ENCODE data around the gene MTM1.
A peak's percentile ranks its signal among the peaks of the same experiment; 100 is the strongest.

Gene MTM1

DNA sequence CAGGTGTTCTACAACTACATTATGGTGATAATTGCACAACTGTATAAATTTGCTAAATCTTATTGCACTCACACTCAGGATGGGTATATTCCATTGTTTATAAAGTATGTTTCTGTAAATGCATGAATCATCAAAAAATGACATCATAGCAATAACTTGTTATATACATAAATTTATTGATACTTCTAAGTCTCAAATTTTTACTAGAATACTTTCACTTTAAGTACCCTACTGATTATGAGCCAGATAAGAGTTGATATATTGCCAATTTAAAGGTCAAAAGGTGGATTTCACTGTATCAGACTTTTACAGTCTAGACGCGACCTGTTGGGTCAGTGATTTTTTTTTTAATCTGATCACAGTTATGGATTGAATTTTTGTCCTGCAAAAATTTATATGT is 87.4 kb downstream of the MTM1 start:
- DNase-seq (ENCODE audit: low read depth in 2 of 2, low spot score in 1 of 2): no peak

DNA sequence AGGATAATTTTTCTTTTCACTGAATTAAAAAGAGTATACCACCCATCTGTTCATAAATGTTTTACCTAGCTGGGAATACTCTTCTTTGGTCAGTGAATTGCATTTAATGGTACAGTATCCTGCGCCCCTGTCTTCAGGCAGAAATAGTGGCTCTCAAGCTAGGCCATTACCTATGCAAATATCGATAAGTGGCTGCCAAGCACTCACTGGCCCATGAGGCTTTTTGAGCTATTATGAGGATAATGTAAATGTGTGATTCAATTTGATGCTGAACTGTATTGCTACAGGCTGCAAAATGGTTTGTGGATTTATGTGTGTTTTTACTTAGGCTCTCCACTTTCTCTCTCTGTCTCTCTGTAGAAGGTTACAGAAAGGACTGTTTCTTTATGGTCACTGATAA is 94.7 kb downstream of the MTM1 start:
- DNase-seq (ENCODE audit: low read depth in 2 of 2, low spot score in 1 of 2): no peak

DNA sequence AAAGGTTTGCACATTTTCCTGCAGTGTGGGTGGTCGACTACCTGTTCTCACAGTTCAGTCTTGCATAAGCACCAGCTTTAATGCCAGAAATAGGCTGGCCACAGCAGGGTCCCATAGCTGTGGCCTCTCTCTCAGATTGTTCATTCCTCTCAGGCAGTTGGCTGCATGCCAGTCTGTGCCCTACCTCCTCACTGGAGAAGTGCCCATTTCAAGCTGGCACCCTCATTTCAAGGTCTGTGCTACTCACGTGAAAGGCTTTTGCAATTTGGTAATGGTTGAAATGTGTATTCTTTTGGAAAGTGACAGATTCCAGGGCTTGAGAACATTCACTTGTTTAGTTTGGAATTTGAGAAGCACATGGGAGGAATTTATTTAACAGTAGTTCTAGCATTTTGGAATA is 95.9 kb downstream of the MTM1 start:
- DNase-seq (ENCODE audit: low read depth in 2 of 2, low spot score in 1 of 2): no peak

DNA sequence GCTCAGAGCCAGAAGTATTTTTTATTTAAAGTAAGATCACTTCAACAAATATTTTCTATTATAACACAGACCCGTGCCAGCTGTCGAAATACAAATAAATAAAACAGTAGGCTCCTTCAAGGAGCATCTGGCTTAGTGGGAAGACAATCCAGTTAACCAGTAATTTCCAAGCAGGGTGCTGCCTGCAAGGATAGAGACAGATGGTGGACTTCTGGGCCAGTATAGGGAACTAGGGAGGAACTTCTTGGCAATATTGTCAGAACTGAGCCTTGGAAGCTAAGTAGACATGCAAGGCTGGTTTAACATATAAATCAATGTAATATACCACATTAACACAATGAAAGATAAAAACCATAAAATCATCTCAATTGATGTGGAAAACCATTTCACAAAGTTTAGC is 107.8 kb downstream of the MTM1 start:
- DNase-seq (ENCODE audit: low read depth in 2 of 2, low spot score in 1 of 2): no peak

DNA sequence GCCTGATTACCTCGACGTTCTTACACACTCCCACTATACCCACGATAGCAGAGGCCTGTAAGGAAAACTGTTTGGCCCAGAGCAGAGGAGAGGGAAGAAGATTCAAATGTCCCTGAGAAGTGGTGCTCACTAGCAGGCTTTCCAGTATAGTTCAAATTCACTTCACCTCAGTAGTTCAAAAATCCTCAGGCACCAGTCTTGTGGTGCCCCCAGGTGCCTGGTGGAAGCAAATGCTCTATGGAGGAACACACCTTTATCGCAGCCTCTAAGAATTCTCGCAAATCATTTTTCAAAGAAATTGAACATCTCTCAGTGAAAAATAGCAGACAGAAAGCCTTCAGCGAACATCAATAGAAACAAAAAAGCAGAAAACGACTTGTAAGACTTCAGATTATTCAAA is 112.6 kb downstream of the MTM1 start:
- no peak for DNase-seq (ENCODE audit: low read depth in 2 of 2, low spot score in 1 of 2)

DNA sequence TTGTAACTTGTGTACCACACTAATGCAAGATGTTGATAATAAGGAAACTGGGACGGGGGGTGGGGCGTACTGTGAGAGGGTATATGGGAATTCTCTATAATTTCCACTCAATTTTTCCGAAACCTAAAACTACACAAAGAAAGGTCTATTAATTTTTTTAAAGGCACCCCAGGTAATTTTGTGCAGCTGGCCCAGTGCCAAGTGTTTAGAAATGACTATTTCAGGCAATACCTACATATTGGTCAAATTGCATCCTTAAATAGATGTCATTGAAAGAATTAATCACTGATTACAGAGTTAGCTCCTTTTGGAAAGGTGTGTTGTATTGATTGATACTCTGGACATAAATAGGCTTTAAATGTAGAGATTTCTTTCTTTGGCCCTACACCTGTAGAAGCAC is 114.7 kb downstream of the MTM1 start:
- DNase-seq (ENCODE audit: low read depth in 2 of 2, low spot score in 1 of 2): no peak

DNA sequence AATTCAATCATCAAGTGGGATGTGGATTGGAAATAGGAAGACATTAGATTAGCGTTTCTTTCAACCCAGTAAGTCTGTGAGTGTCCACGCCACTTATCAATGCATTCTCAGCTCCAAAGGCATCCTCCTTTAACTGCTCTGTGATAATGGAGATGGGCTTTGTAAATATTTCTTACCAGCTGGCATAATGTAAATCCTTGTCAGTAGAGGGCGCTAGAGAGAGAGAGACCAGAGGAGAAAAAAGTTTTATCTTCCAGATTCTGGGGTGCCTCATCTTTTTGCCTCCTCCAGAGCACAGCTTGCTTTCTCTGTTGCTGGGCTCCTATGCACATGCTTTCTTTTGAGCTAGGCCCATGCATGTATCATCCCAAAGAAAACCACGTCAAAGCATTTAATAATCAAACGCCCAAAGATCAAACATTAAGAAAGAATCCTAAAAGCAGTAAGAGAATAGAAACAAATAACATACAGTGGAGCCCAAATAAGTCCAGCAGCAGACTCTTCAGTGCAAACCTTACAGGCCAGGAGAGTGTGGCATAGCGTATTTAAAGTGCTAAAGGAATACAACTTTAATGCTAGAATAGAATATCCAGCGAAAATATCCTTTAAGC is 115.2 kb downstream of the MTM1 start:
- no peak for DNase-seq (ENCODE audit: low read depth in 2 of 2, low spot score in 1 of 2)

DNA sequence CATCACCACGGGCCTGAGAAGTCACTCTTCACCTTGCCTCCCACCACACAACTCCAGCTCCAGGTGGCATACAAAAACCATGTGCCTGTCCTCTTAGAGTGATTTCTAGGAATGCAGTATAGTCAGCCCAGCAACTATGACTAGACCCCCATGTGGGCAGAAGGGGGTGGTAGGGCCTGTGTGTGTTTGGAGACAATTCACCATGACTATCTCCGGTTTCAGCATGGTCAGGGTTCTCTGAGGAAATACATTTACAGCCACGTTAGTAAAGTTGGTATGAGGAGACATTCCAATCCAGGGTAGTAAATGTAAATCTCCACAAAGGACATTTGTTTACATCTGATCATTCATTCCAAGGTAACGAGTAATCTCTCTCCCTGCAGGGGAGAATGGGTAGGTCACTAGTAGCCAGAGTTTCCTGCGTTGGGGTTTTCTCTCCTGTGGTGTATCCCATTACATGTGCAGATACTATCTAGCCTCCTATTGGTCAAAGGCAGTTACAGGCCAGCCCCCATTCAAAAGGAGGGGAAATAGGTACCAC is 120.6 kb downstream of the MTM1 start:
- no peak for DNase-seq (ENCODE audit: low read depth in 2 of 2, low spot score in 1 of 2)

DNA sequence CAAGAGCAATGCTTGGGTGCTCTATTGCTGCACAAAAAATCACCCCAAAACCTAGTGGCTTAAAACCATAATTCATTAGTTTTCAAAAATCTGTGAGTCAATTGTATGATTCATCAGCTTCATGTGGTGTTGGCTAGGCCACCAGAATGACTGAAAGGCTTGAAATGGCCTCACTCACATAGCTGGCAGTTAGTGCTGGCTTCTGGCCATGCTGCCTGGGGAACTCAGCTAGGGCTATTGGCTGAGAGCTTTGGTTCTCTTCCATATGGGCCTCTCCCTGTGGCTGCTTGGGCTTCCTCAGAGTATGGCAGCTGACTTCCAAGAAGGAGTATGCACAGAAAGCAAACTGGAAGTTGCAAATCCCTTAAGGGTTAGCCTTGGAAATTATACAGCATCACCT is 121.7 kb downstream of the MTM1 start:
- DNase-seq (ENCODE audit: low read depth in 2 of 2, low spot score in 1 of 2): no peak

DNA sequence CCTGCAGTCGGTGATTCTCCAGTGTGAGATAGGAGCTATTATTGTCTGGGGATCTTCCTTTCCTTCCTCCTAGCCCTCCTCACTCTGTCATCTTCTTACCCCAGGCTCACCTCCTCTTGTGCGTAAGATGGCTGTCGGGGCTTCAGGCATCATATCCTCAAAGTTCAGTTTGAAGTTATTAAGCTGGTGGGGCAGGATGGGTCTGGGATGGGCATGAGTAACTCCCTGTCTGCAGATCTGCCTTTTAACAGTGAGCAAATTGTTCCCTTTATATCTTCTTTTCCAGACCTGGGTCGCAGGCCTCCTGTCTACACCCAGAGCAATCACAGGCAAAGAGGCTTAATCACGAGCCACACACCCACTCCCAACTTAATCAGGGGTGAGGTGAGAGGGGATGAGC is 123.9 kb downstream of the MTM1 start:
- DNase-seq (ENCODE audit: low read depth in 2 of 2, low spot score in 1 of 2): no peak

DNA sequence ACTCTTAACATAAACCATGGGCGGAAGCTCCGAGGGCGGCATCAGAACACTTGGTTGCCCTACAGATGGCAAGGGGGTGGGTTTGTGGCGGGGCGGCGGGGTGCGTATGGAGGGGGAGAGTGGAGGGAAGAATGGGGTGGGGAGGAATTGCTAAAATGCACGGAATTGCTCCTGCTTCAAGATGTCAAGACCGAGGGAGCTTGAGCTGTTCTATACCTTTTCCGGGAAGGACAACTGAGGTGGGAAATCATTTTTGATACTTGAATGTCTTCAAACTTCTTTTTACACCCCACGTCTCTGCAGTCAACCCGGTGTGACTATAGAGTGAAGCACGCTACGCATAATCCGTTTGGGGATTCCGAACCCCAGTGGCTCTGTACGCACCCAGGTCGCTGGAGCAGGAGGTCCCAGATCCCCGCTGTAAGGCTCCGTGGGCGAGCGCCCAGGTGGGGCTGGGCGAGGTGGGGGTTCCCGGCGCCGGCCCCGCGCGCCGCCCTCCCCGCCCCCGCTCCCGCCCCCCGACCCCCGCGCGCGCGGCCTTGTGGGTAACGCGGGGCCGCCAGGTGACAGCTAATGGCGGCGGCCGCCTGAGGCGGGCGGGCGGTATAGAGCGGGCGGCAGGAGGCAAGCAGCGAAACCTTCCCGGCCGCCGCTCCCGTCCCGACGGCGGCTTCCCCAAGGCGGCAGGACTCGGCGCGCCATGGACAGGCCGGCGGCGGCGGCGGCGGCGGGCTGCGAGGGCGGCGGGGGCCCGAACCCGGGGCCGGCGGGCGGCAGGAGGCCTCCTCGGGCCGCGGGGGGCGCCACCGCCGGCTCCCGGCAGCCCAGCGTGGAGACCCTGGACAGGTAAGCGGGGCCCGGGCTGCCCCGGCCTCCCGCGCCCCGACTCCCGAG is 124.7 kb downstream of the MTM1 start, which contains the start of gene MTMR1:
Gene MTMR1 (plus strand): TSS at position 566 of the 894 bp plus-strand sequence. CDS start 135 bp downstream, at position 701.
- DNase-seq (ENCODE audit: low read depth in 2 of 2, low spot score in 1 of 2): peak in 1 of 2 donors; percentile 17

DNA sequence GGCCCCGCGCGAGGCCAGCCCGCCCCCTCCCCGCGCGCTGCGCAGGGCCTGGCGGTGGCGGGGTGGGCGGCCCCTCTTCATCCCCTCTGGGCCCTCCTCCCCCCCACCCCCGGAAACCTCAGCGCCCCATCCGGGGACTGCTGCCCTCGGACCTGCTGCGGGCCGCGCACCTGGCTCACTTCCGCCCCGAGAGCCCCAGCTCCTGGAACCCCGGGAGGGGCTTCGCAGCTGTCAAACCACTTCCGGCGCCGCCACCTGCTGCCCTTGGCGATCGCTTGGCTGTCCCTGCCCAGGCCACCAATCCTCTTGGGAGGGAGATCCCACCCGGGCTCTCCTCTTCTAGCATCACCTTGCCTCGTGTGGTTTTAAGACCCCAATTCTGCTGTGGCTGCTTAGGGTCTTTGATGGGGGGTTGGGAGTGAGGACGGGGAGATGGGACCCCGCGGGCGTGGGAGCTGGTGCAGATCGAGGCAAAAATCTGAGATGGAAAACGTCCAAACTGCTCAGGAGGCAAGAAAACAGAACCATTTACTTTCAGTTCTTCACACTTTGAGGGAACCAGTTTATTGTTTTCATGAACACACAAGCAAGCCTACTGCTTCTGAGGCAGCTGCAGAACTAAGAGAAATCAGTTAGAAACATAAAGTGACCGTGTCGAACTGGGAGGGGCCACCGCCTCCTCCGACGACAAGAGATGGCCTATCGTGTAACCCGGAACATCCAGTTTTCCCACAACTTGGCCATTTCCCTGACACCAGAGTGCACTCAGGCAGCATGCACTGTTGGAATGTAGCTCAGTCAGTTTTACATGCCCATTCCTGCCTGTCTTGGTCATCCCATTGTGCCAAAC is 125.5 kb downstream of the MTM1 start:
- peak in 1 of 2 donors; percentile 34 for DNase-seq (ENCODE audit: low read depth in 2 of 2, low spot score in 1 of 2)

DNA sequence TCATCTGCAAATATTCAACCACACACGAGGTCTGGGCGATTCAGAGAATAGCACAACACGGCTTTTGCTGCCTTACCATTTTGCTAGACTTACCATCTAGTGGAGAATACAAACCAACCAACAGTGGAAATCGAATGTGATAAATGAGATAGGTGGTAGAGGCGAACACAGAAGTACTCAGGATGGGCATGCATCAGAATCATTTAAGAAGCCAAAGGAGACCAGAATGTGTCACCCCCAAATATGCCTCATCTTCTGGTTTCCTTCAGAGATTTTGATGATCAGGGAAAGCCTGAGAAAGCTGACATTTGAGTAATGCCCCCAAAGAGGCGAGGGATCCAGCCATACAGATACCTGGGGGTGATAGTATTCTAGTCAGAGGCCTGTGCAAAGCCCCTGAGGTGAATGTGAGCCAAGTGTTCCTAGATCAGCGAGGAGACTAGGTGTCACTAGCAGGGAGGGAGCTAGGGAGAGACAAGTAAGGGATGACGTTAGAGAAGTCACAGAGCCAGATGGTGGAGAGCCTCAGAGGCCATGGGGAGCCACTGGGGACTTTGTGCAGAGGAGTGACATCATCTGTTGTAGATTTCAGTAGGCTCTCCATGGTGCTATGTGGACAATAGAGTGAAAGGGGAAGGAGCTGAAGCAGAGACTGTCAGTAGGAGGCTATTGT is 126.5 kb downstream of the MTM1 start:
- no peak for DNase-seq (ENCODE audit: low read depth in 2 of 2, low spot score in 1 of 2)

DNA sequence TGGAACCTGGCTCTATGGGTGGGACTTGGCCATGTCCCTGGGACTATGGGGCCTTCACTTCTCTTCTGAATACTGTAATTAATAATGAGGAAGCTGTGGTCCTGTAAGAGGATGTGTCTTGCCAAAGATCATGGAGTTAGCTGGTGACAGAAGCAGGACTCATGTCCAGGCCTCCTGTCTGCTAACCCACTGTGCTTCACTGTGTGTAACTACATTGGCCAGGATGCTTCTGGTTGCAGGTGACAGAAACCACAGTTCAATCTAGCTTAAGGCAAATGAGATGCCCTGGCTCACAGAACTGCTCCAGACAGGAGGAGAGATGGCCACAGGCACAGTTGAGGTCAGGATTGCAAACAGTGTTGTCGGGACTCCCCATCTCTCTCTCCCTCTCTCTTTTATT is 127.9 kb downstream of the MTM1 start:
- no peak for DNase-seq (ENCODE audit: low read depth in 2 of 2, low spot score in 1 of 2)

DNA sequence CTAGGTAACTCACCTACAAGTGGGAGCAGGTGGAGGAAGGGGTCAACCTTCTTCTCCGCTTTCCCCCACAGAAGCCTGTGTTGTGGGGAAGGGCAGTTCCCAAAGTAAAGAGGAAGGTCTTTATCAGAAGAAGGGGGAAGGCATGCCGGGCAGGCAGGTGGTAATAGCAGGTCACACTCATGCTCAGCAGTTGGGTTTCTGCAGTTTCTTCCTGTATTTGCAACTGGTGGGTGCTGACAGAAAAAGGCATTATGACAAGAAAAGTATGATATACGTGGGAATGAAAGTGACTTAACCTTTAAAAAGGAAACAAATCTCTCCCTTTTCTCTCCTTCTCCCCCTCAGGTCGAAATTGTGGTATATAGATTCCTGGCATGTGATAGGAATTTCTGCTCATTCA is 128.4 kb downstream of the MTM1 start:
- DNase-seq (ENCODE audit: low read depth in 2 of 2, low spot score in 1 of 2): no peak

DNA sequence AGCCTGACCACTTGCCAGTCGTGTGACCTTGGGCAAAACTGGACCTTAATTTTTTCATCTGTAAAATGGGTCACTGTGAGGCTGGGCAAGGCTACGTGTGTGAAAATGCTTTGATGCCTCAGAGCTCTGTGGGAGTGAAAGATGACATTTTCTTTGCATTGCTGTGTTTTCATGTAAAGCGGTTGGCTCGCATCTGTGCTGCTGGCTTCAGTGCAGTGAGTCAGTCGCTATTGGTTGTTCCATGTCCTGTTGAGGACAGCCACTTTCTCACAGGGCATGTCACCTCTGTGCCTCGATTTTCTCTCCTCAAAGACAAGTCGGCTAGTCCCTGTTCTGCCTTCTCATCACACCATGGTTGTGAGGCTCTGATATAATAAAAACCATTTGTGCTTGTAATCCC is 129.2 kb downstream of the MTM1 start:
- no peak for DNase-seq (ENCODE audit: low read depth in 2 of 2, low spot score in 1 of 2)

DNA sequence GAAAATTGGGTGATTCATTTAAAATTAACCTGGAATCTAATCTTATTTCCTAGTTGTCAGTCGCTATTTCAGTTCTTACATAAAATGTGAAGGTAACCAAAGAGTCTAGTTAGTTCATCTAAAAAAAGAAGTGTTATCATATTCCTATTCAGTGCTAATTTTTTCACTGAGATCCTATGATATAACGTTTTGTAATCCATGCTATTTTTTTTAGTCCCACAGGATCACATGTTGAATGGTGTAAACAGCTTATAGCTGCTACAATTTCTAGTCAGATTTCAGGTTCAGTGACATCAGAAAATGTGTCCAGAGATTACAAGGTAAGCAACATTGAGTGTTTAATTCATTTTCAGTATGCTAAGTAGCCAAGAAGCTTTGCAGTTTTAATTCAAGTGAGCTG is 130.6 kb downstream of the MTM1 start:
- DNase-seq (ENCODE audit: low read depth in 2 of 2, low spot score in 1 of 2): no peak

DNA sequence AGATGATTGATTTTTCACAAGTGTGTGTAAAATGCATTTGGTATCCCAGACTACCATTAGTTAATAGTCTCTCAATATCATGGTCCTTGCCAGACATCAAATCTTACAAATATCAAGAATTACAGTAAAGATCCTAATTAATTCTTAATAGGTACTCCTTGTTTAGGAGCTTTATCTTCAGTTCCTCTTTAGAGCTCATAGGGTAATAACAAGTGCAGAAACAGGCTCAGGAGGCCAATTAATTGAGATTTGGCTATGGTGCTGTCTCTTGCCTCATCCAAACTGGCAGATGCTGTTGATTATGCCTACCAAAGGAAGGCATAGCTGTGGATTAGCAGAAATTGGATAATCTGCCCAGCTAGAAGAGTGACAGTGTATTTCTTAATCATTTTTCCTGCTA is 131.7 kb downstream of the MTM1 start:
- no peak for DNase-seq (ENCODE audit: low read depth in 2 of 2, low spot score in 1 of 2)

DNA sequence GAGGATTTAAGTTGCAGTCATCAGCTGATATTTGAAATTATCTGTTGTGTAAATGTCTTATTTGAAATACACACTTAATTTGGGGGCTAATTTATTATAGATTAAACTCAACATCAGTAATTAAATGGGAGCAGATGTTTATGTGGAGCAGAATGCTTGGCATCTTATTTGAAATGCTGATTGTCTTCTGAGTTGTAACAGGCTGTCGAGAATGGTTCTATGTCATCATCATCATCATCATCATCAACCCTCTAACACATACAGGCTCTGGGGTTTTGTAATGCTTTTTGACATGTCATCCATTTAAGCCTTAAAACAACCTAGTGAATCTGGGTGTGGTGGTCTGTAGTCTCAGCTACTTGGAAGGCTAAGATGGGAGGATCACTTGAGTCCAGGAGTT is 133.0 kb downstream of the MTM1 start:
- DNase-seq (ENCODE audit: low read depth in 2 of 2, low spot score in 1 of 2): no peak

DNA sequence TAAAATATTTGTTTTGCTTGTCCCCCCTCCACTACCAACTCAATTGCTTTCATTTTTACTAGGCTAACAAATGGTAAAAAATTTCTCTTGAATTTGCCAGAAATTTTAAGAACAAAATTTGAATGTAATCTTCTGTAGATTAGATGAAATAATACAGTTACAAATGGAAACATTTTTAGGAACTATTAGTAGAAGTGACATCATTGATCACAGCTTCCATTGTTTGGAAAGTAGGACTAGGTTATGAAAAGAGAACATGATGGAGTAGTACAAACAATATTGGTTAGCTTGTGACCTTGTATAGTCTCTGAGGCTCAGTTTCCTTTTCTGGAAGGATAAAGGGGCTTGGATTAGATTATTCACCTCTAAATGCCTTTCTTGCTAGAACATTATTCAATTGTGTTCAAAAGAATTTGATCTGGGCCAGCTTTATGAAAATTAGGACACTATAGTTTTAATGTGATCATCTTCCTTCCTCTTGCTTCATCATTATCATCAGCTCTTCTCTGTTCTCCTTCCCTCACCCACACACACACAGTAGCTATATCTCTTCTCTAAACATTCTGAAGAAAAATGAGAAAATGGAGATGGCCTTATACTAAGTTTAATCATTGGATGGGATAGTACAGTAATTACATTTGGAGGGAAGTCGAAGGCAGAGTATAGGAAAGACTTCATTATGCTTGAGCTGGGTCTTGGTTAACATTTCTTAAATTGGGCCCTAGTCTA is 134.7 kb downstream of the MTM1 start:
- no peak for DNase-seq (ENCODE audit: low read depth in 2 of 2, low spot score in 1 of 2)

DNA sequence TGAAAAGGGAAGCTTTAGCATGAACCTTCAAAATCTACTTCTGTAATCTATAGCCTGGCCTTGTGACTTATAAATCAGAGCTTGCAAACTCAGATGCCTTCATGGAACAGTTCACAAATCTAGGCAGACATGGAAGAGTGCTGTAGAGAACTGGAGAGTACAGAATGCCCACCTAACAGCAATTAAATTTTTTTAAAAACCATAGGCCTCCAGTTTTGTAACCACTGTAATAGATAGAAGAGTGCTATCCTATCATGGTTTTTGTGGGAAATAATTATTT is 135.2 kb downstream of the MTM1 start:
- no peak for DNase-seq (ENCODE audit: low read depth in 2 of 2, low spot score in 1 of 2)
